Bone marrow (tissue), 2 donors: Measurements from ENCODE around the gene PRTFDC1.
"Not testable (repeated sequence)": the region's sequence is repeated elsewhere in the genome, so short reads cannot be mapped to it uniquely, and the experiment has no call there.

Experiments used
- DNase-seq, 2 donors: peaks; one replicate each; lab custom pipeline; 2025; lab: John Stamatoyannopoulos, UW

The PRTFDC1 gene

DNA sequence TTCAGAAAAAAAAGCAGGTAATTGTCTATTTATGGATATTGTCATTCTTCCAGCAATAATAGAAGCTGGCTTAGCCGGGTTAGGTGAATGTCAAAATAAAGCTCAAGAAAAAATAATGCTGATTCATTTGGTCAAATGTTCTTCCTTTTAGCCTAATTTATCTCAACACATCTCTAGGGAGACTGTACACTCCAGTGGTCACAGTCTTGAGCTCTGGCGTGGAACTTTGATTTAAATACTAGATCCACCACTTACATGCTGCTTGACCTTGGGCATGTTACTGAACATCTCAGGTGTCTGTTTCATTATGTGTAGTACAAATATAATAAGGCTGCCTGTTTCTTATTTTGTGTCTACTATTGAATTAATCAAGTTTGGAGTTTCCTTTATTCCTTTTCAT lies 22.0 kb downstream of the PRTFDC1 start:
- DNase-seq = no peak

DNA sequence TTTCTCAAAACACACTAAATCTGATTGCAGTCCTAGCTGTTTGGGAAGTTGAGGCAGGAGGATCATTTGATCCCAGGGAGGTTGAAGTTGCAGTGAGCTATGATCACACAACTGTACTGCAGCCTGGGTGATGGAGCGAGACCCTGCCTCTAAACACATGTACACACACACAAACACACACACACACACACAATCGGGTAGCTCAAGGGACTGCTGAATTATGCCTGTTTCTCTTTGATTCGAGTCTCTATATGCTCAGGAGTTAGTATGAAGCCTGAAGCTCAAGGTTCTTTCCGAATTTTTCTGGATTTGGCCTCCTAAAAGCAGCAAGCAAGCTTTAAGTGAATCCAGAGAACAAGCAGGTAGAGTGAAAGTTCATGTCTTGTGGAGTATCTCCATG lies 22.5 kb downstream of the PRTFDC1 start:
- no peak for DNase-seq

DNA sequence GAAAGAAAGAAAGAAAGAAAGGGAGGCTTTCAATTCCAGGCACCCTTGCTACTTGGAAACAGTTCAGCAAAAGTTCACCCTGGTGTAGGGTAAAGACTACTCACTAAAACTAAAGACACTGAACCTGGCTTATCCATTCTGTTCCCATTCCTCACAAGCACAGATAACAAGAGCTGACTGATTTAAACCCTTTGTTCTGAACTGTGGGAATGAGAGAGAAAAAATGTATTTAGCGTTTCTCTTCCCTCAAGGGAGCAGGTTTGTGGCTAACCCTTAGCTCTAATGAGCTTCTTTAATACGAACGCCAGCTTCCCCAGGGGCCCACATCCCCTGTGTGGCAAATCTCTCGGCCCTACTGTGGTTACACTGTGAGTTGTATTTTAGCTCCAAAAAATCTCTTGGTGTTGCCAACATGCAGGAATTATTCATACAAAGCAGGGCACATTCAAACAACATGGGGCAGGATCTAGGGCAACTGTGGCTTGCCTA lies 23.3 kb downstream of the PRTFDC1 start:
- no peak for DNase-seq

DNA sequence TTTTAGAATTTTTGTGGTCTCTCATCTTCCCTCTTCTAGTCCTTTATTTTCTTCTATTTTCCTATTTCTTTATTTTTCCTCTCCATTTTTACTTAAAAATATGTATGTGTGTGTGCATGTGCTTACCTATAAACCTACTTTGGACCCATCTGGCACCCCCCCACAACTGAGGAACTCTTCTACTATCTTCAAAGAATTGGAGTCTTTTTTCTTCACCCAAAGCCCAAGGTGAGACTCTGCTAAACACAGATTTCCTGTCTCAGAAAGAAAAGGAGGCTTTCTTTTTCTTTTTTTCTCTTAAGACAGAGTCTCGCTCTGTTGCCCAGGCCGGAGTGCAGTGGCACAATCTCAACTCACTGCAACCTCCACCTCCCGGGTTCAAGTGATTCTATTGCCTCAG lies 24.2 kb downstream of the PRTFDC1 start:
- no peak for DNase-seq

DNA sequence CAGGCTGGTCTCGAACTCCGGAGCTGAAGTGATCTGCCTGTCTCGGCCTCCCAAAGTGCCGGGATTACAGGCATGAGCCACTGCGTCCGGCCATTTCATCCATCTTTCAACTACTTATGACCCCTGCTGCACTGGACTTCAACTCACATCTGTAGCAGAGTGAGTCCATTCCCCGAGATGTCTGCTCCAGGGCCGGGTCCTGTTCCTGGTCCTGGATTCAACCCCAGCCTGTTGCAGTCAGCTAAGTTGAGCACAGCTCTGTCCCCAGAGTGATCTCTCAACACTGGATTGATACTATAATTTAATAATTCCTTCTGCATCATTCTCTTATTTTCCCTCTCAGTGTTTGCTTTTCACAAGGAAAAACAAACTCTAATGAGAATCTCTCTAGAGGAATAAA lies 25.8 kb downstream of the PRTFDC1 start:
- DNase-seq = no peak

DNA sequence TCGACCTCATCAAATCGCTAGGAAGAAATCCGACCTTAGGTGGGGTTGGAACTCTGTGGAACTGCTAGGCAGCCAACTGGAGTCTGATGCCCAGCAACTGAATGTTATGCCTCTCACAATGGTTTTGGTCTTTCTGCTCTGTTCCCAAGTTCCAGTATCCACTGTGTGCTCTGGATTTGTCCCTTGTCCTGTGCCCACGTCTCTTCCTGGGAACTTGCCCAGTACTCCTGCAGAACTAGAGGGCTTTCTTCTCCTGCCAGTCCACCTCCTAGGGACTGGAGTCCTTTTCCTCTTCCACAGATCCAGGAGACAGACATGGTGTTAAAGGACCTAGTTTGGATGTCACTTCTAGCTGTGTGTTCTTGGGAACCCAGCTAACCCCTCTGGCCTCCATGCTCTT lies 26.6 kb downstream of the PRTFDC1 start:
- DNase-seq = no peak

DNA sequence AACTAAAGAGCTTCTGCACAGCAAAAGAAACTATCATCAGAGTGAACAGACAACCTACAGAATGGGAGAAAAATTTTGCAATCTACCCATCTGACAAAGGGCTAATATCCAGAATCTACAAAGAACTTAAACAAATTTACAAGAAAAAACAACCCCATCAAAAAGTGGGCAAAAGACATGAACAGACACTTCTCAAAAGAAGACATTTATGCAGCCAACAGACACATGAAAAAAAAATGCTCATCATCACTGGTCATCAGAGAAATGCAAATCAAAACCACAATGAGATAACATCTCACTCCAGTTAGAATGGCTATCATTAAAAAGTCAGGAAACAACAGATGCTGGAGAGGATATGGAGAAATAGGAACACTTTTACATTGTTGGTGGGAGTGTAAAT lies 27.9 kb downstream of the PRTFDC1 start:
- not testable (repeated sequence) for DNase-seq

DNA sequence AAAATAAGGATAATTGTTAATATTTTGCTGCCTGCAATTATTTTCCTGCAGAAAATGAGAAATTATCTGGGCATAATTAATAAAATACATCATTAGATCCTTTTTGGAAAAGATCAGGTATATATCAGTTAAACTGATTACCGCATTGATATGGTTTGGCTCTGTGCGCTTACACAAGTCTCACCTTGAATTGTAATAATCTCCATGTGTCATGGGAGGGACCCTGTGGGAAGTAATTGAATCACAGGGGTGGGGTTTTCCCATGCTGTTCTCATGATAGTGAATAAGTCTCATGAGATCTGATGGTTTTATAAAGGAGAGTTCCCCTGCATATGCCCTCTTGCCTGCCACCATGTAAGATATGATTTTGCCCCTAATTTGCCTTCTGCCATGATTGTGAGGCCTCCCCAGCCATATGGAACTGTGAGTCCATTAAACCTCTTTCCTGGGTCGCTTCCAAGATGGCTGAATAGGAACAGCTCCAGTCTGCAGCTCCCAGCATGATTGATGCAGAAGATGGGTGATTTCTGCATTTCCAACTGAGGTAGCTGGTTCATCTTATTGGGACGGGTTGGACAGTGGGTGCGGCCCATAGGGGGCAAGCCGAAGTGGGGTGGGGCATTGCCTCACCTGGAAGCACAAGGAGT lies 30.1 kb downstream of the PRTFDC1 start:
- not testable (repeated sequence) for DNase-seq

DNA sequence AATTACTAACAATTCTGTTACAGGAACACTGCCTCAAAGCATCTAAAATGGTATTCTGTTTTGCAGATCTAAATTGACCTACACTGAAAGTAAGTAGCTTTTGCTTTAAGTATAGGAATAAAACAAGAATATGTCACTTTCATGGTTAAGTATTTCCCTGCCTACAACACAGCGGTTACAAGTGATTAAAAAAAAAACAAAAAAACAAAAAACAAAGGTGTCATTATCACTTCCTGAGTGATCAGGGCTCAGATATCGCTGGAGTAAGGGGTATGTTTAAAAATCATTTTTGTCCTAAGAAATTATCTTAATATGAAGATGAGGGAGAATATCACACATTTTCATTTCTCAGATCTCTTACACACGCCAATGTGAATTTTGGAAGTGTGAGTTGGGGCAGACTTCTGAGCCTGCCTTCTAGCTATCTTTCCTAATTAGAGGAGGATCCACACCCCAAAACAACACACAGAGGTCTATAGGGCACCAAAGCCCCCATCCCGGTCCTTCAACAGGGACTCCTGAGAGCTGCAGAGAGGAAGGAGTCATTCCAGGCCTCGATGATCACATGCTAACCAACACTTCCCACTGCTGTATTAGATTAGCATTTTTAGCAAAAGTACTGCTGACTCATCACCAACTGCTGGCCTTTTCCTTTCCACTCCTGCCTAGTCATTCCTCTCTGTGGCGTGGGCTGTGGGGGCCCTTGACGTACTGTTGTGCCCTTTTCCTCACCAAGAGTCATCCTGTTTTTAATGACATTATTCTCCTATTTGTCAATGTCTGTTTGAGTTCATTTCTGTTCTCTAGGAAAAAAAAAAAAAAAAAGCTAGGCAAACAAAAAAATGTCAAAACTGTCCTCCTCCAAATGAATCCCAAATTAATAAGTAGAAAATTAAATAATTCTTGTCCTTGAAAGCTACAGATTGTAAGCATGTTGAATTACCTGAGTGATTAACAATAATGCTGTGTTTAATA lies 31.2 kb downstream of the PRTFDC1 start:
- peak; percentile 24 to 88 for DNase-seq

DNA sequence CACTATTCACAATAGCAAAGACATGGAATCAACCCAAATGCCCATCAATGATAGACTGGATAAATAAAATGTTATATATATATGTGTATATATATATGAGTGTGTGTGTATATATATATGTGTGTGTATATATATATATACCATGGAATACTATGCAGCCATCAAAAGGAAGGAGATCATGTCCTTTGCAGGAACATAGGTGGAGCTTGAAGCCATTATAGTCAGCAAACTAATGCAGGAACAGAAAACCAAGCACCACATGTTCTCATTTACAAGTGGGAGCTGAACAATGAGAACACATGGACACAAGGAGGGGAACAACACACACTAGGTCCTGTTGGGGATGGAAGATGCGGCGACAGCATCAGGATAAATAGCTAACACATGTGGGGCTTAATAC lies 32.2 kb downstream of the PRTFDC1 start:
- not testable (repeated sequence) for DNase-seq

DNA sequence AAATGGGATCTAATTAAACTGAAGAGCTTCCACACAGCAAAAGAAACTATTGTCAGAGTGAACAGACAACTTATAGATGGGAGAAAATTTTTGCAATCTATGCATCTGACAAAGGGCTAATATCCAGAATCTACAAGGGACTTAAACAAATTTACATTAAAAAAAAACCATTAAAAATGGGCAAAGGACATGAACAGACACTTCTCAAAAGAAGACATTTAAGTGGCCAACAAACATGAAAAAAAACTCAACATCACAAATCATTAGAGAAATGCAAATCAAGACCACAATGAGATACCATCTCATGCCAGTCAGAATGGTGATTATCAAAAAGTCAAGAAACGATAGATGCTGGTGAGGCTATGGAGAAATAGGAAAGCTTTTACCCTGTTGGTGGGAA lies 32.8 kb downstream of the PRTFDC1 start:
- not testable (repeated sequence) for DNase-seq

DNA sequence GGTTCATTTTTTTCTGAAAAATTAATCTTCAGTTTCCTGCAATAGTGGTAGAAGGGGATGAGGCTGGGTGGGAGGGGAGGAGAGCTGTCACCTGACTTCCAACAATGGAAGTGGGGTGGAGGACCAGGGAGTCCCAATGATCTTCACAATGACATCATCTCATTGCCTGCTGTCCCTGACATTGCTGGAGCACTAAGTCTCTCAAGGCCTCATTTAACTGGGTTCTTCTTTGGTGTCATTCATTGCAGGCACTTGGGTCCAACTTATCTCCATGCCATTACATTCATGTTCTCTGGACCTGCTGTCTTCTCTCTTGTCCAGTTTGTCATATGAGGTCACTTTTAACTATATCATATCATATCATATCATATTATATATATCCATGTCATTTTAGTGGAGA lies 34.4 kb downstream of the PRTFDC1 start:
- DNase-seq = no peak

DNA sequence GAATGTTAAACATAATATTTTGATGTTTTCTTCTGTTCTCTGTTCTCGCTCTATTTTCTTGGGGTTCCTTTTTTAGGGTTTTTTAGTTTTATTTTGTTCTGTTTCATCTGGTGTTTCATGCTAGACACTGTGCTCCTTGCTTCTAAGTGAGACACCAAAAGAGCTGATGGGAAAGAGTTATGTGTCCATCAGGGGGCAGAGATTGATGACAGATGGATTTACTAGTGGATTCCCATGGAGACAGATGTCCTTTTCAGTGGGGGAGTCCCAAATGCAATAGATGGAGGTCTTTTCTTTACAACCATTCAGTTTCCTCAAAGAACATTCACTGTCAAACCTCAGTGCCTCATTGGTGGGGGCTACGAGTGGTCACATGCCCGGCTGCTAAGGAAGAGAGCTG lies 34.9 kb downstream of the PRTFDC1 start:
- DNase-seq = no peak

DNA sequence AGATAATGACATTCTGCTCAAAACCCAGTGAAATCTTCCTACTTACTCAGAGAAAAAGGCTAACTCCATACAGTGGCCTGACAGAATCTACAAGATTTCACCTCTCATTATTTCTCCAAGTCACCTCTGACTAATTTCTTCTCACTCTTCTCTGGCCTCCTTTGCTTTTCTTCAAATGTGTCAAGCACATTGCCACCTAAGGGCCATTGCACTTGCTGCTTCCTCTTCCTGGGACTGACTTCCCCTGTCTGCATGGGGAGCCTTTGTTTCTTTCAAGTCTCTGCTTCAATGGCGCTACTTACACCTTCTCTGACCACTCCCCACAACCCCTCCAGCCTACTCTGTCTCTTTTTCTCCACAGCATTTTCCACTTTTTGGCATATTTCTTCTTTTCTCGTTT lies 36.0 kb downstream of the PRTFDC1 start:
- DNase-seq = no peak

DNA sequence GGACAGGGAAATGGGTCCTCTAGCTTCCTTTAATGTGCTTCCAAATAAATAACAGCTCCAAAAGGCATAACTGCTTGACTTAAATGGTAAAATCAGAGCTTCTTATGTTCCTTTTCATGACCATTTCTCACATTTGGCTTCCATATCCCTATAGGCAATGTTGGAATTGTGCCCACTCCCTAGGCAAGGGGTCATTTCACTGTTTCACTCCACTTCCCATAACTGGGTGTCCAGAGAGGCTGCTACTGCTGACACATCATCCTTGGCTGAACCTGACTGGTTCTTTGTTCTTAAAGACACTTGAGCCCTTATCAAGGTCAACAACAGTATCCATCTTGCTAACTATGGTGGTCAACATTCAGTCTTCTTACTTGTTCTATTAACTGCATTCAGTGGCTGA lies 37.1 kb downstream of the PRTFDC1 start:
- no peak for DNase-seq

DNA sequence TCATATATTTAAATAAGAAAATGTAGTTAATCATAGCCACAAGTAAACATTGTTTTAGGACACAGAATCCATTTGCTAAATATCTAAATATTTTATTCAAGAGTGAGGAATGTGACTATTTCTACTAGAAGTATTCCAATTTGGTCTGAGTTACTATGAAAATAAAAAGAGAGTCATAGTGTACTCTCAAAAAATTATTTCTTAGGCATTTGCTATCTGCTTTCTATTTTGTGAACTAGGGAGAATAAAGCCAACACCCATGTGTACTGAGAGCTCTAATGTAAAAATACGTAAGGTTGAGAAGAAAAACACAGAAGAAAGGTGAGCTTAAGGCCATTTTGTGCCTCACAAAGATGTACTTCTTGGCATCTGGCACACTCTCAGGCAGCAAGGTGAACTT lies 38.3 kb downstream of the PRTFDC1 start:
- DNase-seq = no peak

DNA sequence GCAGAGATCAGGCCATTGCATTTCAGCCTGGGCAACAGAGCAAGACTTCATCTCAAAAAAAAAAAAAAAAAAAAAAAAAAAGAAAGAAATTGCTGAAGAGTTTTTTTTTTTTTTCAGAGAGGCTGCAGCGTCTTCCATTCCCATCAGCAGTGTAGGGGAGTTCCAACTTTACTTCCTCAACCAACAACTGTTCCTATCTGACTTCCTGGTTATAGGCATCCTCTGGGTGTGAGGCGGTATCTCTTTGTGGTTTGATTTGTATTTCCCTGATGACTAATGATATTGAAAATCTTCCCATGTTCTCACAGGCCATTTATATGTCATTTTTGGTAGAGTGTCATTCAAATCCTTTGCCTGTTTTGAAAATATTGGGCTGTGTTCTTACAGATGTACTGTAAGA lies 40.2 kb downstream of the PRTFDC1 start:
- peak in 1 of 2 donors; percentile 84 for DNase-seq

DNA sequence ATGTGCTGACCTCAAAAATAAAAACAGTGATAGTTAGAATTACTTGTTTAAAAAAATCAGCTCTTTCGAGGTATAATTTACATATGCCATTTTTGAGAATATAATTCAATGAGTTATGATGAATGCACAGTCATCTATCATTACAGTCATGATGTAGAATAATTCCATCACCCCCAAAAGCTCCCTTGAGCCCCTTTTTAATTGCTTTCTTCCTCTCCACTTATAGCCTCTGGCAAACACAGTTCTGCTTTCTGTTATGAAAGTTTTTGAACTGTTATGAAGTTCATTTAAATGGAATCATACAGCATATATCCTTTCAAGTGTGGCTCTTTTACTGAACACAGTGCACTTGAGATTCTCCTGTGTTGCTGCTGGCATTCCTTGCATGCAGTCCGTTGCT lies 41.4 kb downstream of the PRTFDC1 start:
- DNase-seq = no peak

DNA sequence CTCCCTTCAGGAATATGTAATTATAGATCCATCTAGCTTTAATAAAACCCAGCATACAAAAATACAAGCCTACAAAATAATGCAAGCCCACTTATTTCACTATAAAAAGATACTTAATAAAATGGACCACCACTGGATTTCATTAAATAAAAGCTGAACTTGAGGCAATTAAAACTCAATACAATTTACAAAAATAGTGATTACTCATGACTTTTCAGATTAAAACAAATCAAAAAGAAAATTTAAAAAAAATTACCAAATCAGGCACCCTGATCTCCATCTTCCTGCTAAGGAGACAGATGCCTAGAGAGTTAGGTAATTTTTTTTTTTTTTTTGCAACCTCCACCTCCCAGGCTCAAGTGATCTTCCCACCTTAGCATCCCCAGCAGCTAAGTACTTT lies 41.8 kb downstream of the PRTFDC1 start:
- no peak for DNase-seq

DNA sequence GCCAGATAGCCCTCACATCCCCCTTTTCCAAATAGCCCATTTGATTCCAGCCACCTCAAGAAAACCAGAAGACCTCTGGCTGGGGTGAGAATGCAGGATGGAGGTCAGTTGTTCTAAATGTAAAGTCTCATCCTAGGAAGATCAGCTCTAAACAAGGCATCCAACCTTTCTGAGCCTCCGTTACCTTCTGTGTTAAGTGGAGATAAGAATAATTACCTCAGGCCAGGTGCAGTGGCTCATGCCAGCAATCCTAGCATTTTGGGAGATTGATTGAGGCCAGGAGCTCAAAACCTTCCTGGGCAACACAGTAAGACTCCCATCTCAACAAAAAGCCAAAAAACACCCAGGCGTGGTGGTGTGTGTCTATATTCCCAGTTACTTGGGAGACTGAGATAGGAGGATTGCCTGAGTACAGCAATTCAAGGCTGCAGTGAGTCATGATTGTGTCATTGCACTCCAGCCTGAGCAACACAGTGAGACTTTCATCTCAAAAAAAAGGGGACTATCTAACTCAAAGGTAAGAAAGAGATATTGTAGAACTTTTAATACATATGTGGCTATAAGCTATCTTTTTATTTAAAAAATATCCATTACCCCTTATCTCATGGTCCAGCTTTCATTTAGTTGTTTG lies 43.5 kb downstream of the PRTFDC1 start:
- DNase-seq = peak in 1 of 2 donors; percentile 22

DNA sequence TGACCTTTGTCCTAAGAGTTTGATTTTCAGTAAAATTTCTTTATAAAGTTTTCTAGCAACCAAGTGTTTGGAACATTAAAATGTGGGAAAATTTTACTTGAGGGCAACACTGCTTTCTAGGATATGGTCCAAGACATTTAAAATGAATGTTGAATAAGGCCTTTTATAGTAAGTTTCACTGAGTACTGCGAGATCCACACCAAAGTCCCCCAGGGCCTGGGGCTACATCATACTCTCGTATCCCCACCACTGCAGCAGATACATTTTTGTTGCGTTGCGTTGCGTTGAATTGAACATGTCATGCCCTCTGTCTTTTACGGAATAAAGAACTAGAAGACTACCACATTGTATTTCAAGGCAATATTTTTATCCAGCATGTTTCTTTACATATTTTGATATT lies 44.5 kb downstream of the PRTFDC1 start:
- DNase-seq = no peak

DNA sequence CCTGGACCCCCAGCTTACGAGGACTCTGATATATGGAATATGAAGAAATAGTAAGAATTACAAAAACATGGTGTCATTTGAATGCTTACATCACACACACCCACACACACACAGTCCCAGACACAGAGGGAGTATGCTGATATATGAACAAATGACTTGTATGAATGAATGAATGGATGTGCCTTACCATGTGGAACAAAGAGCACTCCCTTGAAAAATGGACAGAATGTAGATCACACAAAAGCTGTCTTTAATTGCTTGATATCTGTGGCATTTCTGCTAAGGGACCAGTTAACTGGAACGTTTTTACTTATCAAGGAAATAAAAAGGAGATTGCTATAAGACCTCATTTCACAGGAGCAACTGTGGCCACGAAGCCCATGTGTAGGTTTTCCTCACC lies 46.0 kb downstream of the PRTFDC1 start:
- no peak for DNase-seq

DNA sequence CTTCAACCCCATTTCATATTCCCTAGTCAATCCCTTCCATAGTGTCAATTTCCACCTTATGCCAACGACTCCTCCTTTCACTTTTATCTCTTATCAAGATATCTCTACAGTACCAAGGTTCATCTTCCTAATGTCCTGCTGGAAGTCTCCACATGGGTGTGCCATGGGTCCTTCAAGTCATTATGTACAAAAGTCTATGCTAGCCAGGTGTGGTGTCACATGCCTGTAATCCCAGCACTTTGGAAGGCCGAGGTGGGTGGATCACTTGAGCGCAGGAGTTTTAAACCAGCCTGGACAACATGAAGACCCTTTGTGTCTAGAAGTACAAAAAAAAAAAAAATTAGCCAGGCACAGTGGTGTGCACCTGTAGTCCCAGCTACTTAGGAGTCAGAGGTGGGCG lies 47.6 kb downstream of the PRTFDC1 start:
- DNase-seq = no peak
